SW480 (cell line): ENCODE data around the gene NELFA.
"Not testable (repeated sequence)": the region's sequence is repeated elsewhere in the genome, so short reads cannot be mapped to it uniquely, and the experiment has no call there.

Experiments used
- DNase-seq: peaks from one replicate; pipeline ENCODE4 v3.0.0-alpha.2; 2016; ENCODE audit warnings: low spot score

The NELFA gene

GRCh38 chr4:2040391-2041238 lies 31.8 kb upstream of the NELFA start:
- DNase-seq: no peak

DNA sequence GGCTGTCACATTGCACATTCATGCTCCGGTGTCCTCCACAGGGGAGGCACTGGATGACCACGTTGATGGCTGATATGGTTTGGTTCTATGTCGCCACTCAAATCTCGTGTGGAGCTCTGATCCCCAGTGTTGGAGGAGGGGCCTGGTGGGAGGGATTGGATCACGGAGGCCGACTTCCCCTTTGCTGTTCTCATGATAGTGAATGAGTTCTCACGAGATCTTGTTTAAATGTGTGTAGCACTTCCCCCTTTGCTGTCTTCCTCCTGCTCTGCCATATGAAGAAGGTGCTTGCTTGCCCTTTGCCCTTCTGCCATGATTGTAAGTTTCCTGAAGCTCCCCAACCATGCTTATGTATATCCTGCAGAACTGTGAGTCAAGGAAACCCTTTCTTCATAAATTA lies 28.1 kb upstream of the NELFA start:
- DNase-seq: no peak

DNA sequence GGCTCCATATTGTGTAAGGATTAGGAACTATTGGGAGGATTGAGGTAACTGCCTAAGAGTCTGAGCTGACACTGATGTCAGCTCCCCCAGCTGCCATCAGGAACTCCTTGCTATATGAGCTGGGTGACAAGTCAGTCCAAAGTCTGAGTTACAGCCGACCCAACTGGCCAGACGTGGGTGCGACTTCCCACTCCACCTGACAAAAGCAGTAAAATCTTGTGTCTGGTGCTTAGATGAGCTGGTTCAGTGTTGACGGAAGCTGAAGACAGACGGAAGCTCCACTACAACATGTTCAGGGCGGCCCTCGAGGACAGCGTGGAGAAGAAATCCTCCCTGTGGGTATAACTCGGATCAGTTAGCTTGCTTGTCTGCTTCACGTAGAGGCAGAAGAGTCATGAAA lies 27.6 kb upstream of the NELFA start:
- no peak for DNase-seq

GRCh38 chr4:2031161-2031560 lies 22.4 kb upstream of the NELFA start:
- not testable (repeated sequence) for DNase-seq

DNA sequence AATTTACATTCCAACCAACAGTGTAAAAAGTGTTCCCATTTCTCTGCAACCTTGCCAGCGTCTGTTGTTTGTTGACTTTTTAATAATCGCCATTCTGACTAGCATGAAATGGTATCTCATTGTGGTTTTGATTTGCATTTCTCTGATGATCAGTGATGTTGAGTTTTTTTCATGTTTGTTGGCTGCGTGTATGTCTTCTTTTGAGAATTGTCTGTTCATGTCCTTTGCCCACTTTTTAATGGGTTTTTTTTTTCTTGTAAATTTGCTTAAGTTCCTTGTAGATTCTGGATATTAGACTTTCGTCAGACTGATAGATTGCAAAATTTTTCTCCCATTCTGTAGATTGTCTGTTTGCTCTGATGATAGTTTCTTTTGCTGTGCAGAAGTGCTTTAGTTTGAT lies 18.3 kb upstream of the NELFA start:
- not testable (repeated sequence) for DNase-seq

DNA sequence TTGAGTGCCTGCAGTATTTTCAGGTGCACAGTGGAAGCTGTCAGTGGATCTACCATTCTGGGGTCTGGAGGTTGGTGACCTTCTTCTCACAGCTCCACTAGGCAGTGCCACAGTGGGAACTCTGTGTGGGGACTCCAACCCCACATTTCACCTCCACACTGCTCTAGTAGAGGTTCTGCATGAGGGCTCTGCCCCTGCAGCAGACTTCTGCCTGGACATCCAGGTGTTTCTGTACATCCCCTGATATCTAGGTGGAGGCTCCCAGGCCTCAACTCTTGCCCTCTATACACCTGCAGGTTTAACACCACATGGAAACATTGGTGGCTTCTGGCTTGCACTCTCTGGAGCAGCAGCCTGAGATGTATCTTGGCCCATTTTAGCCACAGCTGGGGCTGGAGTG lies 17.0 kb upstream of the NELFA start:
- DNase-seq: no peak

DNA sequence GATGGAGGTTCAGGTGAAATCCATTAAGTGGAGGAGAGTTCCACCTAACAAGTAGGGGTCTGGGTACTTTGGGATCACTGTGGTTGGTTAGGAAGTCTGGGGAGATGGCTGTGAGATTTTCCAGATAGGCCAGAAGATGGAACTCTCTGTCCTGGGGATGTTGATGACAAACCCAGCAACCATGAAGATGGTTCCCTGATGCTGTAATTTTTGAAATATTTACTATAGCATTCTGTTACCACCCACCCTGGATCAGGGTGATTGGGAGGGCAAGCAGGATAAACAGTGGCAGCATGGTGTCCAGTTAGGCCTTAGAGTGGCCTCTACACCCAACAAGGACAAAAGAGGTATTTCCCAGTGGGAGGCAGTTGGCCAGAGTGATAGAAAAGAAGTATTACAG lies 15.9 kb upstream of the NELFA start:
- no peak for DNase-seq

GRCh38 chr4:2021358-2022018 lies 12.7 kb upstream of the NELFA start:
- DNase-seq: not testable (repeated sequence)

DNA sequence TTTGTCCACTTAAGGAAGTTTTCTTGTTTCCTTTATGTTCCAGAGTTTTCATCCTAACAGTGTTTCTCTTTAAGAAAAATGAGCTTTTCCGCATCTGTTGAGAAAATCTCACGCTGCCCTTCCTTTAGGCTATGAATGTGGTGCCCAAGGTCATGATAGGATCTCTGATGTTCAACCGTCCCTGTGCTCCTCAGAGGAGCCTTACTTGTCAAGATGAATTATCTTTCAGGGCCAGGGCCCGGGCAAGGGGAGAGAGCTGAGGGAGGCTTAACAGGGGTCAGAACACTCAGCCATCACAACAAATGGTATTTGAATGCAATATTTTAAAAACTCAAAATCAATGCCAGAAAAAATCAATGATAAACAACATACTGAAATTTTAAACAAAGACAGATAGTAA lies 6.2 kb upstream of the NELFA start:
- no peak for DNase-seq

DNA sequence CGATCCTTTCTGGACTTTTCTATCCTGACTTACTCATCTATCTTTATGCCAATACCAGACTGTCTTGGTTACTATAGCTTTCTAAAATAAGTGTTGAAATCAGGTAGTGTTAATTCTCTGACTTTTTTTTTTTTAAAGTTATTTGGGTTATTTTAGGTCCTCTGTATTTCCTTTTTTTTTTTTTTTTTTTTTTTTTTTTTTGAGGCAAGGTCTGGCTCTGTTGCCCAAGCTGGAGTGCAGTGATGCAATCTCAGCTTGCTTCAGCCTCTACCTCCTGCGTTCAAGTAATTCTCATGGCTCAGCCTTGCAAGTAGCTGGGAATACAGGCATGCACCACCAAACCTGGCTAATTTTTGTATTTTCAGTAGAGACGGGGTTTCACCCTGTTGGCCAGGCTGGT lies 2.8 kb upstream of the NELFA start:
- no peak for DNase-seq

- peak; percentile 82 for DNase-seq
These were observed 968 bp upstream of the NELFA start for GRCh38 chr4:2009651-2010233.

DNA sequence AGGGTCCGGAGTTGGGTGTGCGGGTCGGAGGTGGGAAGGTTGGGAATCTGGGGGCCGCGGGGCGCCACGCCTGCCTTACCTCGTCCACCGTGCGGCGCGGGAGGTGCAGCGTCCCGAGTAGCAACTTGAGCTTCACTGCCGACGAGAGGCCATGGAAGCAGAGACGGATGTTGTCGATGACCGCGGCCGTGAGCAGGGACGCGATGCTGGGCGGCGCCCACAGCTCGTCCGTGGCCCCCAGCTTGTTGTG lies 178 bp downstream of the NELFA start:
- no peak for DNase-seq

DNA sequence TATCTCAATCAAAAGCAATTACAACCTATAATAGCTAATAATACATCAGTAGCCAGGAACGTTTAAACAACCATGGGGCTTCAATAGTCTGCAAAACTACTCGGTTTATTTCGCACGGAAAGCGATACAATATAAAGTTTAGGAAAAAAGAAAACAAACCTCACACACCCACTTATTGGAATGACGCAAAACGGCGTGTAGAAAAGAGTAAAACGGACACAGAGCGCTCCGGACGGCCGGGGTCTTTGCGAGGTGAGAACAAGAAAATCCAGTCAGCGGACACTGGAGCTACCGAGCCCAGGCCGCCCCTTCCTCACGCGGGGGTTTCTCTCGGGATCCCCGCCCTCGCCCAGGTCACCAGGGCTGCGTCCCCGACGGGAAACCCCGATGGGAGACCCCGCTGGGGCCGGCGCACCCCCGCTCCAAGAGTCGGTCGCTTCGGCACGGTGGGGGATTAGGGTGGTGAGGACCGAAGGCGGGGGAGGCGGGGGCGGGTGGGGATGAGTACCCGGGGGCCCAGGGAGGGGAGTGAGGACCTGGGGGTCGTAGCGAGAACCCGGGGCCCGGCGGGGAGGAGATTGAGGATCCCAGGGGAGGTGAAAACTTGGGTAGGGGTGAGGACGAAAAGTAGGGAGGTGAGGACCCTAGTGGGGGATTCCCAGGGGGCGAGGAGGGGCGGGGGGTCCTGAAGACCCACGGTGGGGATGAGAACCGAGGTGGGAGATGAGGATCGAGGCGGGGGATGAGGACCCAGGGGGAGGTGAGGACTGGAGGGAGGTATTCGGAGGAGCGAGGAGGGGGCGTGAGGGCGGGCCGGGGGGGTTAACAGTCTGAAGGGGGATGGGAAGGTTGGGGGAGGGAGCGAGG lies 737 bp downstream of the NELFA start:
- DNase-seq: no peak

DNA sequence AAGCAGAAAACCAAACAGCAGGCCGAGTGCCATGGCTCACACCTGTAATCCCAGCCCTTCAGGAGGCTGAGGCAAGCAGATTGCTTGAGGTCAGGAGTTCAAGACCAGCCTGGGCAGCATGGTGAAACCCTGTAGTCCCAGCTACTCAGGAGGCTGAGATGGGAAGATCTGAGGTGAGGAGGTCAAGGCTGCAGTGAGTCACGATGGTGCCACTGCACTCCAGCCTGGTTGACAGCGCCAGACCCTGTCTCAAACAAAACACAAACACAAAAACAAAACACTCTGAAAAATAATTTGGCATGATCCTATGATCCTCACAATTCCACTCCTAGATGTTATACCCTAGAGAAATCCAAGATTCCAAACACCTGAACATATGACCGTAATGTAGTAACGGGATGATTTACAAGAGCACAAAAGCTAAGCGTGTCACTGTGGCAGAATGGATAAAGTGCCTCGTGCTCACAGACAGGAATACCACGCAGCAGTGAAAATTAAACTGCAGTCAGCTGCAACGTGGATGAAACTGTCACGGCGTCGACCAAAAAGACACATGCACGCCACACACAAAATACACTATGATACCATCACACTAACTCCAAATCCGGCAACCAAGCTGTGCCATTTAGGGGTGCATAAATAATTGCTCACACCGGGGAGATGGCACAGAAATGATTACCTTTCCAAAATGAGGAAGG lies 1.7 kb downstream of the NELFA start:
- DNase-seq: no peak

GRCh38 chr4:2006367-2006766 lies 2.4 kb downstream of the NELFA start:
- no peak for DNase-seq

DNA sequence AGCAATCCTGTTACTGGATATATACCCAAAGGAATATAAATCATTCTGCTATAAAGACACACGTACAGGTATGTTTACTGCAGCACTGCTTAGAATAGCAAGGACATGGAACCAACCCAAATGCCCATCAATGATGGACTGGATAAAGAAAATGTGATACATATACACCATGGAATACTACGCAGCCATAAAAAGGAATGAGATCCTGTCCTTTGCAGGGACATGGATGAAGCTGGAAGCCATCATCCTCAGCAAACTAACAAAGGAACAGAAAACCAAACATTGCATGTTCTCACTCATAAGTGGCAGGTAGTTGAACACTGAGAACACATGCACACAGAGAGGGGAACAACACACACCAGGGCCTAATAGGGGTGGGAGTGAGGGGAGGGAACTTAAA lies 5.4 kb downstream of the NELFA start:
- DNase-seq: not testable (repeated sequence)

DNA sequence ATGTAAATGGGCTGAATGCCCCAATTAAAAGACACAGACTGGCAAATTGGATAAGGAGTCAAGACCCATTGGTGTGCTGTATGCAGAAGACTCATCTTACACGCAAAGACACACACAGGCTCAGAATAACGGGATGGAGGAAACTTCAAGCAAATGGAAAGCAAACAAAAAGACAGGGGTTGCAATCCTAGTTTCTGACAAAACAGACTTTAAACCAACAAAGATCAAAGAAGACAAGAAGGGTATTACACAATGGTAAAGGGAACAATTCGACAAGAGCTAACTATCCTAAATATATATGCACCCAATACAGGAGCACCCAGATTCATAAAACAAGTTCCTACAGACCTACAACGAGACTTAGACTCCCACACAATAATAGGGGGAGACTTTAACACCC lies 9.5 kb downstream of the NELFA start:
- DNase-seq: not testable (repeated sequence)

DNA sequence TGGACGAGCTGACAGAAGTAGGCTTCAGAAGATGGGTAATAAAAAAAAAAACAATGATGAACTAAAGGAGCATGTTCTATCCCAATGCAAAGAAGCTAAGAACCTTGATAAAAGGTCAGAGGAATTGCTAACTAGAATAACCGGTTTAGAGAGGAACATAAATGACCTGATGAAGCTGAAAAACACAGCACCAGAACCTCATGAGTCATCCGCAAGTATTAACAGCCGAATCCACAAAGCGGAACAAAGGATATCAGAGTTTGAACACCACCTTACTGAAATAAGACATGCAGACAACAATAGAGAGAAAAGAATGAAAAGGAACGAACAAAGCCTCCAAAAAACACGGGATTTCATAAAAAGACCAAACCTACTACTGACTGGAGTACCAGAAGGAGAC lies 10.5 kb downstream of the NELFA start:
- no peak for DNase-seq

GRCh38 chr4:1997712-1998111 lies 11.1 kb downstream of the NELFA start:
- DNase-seq: no peak

GRCh38 chr4:1996866-1997611 lies 11.7 kb downstream of the NELFA start:
- DNase-seq: no peak

DNA sequence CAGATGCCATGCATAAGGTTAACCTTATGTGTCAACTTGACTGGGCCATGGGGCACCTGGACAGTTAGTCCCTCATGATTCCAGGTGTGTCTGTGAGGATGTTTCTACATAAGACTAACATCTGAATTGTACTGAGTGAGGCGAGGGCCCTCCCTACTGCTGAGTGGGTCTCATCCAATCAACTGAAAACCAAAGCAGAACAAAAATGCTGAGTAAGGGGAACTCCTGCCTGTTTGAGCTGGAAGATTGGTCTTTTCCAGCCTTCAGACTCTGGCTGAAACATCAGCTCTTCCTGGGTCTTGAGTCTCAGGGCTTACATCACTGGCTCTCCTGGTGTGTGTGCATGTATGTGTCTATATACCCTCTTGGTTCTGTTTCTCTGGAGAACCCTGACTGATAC lies 13.8 kb downstream of the NELFA start:
- no peak for DNase-seq
